Measurements from ENCODE around the gene DLX2.

The DLX2 gene

GRCh38 chr2:172056293-172056692 is 46.4 kb downstream of the DLX2 start:
- DNase-seq (ENCODE audit: low read depth in 1 of 2, low spot score in 1 of 2) = no peak

- no peak for DNase-seq (ENCODE audit: low read depth in 1 of 2, low spot score in 1 of 2)
Measured at GRCh38 chr2:172053486-172053885, 49.2 kb downstream of the DLX2 start.

DNA sequence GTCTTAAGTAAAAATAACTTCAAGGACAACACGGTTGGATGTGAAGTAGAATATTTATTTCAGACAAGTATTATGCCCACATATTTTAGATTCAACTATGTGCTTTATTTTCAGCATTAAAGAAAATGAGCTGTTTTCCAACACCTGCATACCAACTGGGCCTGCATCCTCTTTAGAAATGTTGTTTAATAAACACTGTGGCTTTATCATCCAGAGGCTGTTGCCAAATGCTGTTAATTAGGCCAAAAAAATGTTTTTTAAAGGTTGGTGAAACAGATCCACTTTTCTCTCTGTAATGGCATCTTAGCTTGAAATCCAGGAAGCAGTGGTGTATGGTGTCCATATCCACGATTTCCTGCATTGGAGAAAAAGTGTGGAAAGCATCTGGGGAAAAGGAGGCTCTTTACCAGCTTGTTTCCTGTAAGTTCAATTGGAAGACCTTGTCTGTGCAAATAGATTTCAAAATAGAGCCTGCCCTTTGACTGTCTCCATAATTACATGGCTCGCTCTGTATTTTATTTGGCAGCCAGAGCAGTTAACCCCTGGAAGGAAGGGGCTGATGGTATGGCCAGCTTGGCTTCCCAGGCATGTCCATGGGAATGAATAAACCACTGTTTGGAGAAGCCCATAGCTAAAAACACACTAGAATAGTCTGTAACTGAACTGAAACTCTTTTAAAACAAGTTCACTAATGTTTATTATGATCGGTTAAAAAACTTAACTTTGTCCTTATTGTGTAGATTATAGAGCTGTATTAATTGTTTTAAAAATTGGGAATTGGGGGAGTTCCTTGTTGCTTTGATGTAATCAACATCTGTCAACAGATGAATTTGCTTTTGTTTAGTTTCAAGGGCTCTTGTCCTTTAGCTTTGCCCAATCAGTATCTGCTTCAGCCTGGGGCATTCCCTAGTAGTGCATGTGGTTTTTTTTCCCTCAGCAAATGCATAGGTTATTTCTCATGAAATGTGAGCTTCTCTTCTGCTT is 50.4 kb downstream of the DLX2 start:
- DNase-seq (ENCODE audit: low read depth in 1 of 2, low spot score in 1 of 2) = no peak

GRCh38 chr2:172050479-172051125 is 52.1 kb downstream of the DLX2 start:
- no peak for DNase-seq (ENCODE audit: low read depth in 1 of 2, low spot score in 1 of 2)

GRCh38 chr2:172049567-172050120 is 53.1 kb downstream of the DLX2 start:
- DNase-seq (ENCODE audit: low read depth in 1 of 2, low spot score in 1 of 2) = no peak
